DMS53 treated with DMSO at 0.1 percent for 48 hours (cell line): ENCODE results near the gene B3GALT5.

Experiments
- DNase-seq: peaks from one replicate; lab custom pipeline; 2025; ENCODE audit not compliant: unreplicated experiment; lab: John Stamatoyannopoulos, UW

Gene B3GALT5

DNA sequence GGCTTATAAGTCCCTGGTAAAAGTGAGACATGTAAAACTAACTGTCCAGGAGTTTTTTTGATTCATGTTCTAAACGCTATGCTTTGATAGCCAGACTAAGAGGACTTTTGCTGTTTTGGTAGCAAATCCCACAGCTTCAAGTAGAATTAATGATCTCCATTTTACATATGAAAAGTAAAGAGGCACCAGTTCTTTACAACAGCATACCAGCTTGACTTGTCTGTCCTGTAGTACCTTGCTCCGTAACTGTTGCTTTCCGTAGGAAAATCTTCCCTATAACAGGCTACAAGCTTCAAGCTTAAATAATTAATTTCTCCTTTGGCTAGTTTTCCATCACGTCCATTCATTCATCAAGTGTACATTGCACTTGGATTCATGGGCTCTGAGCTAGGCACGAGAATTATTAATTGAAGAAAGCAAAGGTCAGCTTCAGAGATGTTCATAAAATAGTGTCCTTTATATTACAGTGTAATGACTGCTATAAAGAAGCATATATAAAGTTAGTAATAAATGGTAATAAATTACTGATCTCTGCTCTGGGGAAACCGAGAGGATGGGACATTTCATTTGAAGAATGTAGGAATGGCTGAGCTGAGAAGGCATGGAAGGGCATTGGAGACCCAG is 29.2 kb downstream of the B3GALT5 start:
- no peak for DNase-seq

DNA sequence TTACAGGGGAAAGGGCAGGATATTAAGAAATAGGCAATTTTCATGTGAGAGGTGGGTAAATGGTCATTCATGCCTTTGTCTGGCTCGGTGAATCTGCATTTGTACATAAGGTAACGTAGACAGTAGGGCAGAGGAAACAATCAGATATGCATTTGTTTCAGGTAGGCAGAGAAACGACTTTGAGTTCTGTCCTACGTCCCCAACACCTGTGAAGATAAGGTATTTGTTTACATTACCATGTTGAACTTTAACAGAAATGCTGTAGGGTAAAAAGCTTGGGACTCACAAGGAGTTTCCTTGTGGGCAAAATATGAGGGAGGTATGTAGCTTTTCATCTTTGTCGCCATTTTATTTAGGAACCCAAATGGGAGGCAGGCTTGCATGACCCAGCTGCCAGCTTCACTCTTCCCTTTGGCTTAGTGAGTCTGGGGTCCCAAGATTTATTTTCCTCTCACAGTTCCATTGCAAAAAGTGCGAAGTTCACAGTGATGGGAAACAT is 31.4 kb downstream of the B3GALT5 start:
- DNase-seq = peak; percentile 3

DNA sequence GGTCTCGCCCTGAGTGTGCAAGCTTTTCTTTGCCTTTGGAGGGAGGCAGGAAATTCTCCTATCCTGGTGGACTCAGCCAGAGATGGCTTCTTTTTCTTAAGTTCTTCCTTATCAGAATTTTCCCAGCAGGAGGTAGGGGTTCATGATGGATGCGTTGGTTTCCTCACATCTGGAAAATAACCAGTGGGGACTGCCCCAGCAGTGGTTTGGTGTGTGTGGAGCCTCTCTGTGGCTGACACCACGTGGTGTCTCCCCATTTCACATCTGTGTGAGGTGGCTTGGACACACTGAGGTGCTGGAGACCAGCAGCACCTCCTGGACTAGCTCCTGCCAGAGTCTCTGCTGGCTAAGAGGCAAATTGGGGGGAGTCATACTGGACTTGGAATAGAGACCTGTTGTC is 32.6 kb downstream of the B3GALT5 start:
- no peak for DNase-seq

DNA sequence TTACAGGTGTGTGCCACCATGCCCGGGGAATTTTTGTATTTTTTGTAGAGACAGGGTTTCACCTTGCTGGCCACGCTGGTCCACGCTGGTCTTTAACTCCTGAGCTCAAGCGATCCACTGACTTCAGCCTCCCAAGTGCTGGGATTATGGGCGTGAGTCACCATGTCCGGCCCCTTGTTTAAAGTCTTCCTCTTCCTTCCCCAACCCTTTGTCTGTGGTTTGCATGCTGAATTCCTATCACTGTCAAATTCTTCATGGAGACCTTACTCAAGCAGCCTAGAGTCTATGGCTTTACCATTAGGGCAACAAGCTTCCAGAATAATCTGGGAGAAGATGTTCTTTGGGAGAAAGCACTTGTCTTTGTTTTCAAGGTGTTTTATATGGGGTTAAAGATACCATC is 34.7 kb downstream of the B3GALT5 start:
- DNase-seq = no peak

DNA sequence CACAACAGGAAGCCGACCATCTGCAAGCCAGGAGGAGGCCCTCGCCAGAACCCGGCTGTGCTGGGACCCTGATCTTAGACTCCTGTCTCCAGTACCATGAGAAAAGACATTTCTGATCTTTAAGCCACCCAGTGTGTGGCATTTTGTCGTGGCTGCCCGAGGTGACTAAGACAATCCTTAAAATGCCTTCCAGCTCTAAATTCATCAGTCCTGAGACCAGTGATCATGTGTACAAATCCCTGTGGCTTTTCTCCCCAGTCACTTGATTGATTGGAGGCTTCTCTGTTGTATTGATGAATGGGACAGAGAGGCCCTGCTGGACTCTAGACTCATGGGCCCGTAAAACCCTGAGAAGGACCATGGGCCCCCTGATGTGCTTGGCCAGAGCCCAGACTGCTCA is 36.1 kb downstream of the B3GALT5 start:
- no peak for DNase-seq

DNA sequence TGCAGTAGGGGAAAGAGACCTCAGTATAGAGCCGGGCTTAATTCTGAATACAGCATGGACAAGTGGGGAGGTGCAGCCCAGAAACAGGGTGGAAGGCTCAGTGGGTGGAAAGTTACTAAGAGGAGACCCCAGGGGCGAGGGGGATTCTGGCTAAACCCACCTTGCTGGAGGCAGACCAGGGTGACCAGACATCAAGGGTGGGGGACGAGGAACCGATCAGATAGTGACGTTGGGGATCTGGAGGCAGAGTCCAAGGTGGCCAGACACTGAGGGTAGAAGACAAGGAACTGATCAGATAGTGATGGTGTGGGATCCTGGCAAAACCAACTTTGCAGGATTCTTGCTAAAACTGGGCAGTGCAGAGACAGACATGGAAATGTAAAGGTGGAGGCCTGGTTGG is 36.8 kb downstream of the B3GALT5 start:
- no peak for DNase-seq

DNA sequence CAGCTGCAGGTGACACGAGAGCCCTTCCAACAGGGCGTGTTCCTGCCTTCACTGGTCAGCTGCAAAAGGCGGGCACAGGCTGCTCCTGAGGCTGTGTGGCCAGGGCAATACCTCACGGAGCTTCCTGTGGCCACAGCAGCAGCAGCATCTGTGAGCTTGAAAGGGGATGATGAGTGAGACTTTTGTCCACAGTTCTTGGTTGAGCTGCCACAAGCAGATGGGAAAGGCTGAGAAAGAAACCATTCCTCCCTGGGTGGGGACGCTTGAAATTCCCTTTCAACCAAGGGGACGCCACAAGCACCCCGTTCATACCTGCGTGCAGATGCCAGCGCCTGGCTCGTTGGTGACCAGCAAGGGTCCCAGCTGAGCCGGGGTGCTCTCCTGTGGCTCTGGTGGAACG is 37.6 kb downstream of the B3GALT5 start:
- no peak for DNase-seq

DNA sequence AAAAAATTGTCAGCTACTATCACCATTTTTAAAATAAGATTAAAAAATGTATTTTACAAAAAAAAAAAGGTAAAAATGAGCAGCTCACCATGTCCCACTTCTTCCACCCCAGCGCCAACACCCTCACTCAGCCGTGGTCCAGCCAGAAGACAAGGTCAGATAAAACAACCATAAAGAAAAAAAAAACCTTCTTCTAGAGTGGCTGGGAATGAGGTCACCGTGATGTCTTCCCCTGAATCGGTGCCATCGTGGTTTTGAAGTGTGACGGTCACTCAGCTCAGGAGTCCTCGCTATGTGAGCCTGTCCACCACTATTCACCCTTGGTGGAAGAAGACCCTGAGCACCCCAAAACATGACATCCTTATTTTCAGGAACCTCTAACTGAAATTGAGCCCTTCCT is 38.1 kb downstream of the B3GALT5 start:
- no peak for DNase-seq

DNA sequence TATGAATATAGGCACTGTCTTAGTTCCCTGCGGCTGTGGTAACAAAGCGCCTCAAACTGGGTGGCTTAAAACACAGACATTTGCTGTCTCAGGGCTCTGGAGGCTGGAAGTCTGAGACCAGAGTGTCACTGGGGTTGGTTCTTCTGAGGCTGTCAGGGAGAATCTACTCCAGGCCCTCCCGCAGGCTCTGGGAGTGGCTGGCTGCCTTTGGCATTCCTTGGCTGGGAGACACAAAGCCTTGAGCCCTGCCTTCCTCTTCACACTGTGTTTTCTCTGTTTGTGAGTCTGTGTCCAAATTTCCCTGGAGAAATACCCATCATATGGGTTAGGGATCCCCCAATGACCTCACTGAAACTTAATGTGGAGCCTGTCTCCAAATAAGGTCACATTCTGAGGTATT is 38.5 kb downstream of the B3GALT5 start:
- no peak for DNase-seq

DNA sequence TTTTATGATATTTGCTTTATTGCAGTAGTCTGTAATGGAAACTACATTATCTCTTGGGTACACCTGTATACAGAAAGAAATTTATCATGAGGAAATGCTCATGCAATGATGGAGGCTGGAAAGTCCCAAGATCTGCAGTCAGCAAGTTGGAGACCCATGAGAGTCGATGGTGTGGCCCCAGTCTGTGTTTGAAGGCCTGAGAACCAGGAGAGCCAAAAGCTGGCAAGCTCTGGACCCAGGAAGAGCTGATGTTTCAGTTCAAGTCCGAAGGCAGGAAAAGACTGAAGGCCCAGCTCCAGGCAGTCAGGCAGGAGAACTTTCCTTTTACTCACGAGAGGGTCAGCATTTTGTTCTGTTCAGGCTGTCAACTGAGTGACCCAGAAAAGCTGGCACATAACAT is 42.2 kb downstream of the B3GALT5 start:
- DNase-seq = no peak

DNA sequence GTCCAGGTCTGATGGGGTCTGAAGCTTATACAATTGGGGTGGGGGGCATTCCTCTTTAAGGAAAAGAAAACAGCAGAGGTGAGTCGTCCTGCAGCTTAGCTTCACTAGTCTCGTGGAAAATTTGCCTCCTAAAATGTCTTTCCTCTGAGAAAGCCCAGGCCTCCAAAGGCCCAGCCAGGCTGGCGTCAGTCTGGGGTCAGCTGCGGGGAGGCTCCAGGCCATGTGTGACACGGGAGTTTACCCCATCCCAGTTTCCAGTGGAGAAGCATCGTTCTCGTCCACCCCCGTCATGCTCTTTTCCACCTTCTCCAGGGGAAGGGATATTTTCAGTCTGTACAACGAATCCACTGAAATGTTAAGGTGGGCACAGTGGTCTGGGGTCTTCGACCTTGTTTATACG is 42.8 kb downstream of the B3GALT5 start:
- no peak for DNase-seq

DNA sequence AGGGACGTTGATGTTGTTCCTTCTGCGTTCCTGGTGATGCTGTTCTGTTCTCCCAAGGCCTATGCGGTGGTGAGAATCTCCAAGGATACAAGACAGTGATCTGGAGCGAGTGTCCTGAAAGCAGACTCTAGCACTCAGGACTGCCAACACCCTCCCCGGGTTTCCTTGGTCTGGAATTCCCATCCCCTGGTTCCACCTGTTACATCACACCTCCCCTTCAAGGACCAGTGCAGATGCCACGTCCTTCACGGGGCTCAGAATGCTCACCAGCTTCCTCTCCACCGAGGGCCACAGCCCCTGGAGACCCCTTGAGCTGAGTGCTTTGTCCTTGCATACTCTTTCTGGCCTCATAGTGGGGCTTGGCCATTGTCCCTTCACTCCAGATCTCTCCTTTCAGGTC is 43.5 kb downstream of the B3GALT5 start:
- DNase-seq = no peak

DNA sequence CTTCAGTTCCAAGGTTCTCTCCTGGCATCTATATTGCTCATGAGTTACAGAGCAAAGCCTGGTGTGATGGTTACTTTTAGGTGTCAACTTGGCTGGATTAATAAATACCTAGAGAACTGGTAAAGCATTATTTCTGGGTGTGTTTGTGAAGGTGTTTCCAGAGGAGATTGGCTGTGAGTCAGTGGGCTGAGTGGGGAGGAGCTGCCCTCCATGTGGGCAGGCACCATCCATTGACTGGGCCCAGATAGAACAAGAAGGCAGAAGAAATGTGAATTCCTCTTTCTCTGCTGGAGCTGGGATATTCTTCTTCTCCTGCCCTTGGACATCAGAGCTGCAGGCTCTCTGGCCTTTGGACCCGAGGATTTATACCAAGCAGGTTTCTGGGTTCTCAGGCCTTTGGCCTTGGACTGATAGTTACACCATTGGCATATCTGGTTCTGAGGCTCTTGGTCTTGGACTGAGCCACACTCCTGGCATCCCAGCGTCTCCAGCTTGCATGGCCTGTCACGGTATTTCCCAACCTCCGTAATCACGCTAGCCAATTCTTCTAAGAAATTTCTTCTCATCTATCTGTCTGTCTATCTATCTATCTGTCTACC is 44.5 kb downstream of the B3GALT5 start:
- DNase-seq = no peak

DNA sequence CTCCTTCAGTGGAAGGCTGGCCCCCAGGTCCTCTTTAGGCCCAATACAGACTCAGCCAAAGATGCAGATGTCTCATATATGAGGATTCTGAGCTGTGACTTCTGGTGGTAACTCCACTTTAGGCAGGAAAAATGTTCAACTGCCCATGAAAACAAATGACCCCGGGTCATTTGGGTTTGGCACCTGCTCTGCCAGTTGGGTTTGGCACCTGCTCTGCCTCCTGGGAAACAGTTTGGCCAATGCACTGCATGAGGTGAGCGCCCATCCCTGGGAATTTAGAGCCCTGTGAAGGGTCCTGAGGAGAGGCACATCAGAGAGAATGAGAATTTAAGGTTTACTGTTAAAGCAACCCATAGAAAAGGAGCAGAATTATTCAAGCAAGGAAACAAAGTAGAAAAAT is 45.3 kb downstream of the B3GALT5 start:
- no peak for DNase-seq

DNA sequence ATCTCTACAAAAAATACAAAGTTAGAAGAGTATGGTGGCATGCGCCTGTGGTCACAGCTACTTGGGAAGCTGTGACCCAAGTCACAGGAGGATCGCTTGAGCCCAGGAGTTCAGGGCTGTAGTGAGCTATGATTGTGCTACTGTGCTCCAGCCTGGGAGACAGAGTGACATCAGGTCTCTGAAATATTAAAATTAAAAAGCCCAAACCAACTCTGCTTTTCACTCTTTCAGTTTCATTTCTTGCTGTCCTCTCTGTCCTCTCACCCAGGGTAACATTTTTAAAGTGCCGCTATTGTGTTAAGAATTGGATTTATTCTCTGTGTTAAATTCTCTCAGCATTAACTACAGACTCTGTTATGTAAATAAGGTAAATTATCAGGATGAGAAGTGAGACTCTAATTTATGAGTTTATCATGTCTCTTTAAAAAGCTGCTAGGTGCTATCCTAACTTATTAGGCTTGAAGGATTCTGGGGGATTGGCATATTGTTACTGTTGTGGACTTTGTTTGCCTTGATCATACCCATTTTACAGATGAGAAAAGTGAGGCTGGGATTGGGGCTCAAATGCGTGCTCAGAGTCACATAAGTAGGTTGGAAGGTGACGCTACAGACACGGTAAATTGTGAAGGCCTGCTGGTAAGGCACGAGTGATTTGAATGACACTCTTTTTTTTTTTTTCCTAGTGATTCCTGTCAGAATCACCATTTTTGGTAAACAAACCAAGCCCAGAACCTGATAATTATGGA is 46.5 kb downstream of the B3GALT5 start:
- no peak for DNase-seq

DNA sequence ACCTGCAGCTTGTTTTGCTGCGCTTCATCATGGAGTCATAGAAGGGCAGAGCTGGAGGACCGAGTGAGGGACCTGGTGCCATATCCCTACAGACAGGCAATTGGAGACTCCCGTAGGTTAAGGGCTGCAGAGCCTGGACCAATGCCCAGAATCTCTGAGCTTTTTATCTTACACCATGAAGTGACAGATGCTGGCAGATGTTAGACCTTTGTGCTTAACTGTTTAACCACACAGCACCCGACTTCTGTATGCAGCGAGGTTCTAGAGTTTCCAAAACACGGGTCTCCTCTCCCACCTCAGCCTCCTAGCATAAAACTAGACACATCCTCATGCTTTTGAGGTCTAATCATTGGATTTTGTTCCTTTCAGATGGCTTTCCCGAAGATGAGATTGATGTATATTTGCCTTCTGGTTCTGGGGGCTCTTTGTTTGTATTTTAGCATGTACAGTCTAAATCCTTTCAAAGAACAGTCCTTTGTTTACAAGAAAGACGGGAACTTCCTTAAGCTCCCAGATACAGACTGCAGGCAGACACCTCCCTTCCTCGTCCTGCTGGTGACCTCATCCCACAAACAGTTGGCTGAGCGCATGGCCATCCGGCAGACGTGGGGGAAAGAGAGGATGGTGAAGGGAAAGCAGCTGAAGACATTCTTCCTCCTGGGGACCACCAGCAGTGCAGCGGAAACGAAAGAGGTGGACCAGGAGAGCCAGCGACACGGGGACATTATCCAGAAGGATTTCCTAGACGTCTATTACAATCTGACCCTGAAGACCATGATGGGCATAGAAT is 47.6 kb downstream of the B3GALT5 start:
- peak; percentile 64 for DNase-seq

DNA sequence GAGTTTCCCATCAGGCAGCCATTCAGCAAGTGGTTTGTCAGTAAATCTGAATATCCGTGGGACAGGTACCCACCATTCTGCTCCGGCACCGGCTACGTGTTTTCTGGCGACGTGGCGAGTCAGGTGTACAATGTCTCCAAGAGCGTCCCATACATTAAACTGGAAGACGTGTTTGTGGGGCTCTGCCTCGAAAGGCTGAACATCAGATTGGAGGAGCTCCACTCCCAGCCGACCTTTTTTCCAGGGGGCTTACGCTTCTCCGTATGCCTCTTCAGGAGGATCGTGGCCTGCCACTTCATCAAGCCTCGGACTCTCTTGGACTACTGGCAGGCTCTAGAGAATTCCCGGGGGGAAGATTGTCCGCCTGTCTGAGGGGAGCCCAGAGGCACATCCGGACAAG is 48.4 kb downstream of the B3GALT5 start:
- no peak for DNase-seq

DNA sequence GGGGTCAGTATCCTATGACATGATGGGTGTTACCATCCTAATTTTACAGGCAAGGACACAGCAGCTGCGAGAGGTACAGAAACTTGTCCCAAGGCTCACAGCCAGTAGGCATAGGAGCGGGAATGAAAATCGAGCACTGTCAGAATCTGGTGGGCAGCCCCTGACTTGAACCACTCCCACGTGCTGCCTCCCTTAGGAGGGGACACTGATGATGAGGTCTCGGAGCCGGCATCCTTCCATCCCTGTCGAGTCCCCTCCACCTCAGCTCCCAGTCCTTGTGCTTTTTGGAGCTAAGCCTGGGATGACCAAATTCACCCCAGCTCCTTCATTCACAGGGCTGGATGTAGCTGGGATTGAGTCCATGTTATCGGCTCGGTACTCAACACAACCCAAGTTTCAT is 49.0 kb downstream of the B3GALT5 start:
- DNase-seq = no peak

DNA sequence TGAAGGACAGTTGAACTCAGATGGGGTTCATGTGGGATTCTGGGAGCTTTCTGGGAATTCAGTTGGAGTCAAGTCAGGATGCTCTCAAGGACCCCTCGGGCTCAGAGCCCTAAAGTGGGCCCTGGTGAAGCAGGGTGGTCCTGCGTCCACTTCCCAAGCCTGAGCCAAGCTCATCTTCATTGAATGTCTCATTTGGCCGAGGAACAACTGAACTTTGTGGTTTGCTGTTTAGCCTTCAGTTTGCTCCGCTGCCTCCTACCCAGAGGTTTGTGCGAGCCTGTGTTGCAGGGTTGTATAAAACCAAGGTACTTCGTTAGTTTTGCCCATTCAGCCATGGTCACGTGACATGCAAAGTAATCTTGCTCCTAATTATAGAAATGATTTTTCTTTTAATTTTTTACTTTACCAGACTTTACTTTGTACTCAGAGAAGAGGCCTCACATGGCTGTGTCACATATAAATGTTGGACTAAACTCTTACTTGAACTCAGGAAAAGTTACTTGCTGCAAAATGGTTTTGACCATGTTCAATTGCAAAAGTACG is 49.7 kb downstream of the B3GALT5 start:
- no peak for DNase-seq

DNA sequence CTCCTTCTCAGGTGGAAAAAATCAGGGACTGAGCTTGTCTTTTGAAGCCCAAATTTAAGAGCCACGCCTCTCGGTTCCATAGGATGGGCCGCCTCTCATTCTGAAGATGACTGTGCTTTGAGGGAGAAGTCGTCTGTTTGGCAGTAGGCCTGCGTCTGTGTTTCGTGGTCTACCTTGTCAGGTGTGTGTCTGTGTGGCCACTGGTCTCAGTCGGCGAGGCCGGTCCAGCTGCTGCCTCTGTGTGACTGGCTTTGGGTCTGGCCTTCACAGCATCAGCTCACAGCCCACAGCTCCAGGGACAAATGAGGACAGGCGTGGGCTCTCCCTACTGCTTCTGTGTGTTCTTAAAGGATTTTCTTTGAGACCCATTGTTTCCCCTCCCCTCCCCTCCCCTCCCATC is 50.3 kb downstream of the B3GALT5 start:
- DNase-seq = no peak

DNA sequence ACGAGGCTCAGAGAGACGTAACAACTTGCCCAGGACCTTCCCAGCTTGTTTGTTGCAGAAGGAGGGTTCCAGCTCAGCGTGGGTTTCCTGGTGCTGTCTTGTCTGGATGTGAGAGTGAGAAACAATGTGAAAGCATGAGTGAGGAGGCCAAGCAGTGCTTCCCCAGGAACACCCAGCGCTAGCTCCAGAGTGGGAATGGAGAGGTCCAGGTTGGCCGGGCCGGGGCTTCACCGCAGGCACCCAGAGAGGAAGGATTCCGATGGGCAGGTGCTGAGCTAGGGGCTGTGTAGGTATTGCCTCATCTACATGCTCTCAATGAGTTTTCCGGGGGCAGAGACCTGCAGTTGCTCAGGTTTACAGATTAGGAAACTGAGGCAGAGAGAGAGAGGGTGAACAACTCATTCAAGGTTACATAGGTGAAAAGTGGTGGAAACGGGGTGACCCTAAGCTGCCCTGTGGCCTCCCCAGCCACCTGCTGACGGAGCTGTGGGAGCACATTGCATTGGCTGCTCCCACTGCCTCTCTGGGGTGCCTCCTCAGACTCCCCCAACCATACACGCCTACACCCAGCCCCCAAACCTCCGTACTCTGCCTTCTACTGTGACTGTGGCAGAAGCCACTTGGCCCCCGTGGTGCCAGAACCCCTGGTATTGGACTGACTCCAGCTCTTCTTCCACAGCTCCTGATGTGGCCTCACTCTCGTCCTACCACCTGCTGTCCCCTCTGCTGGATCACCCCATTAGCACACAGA is 51.2 kb downstream of the B3GALT5 start:
- DNase-seq = no peak
